Activated T-helper 1 cell treated with anti-CD3 and anti-CD28 coated beads, Interleukin-12 subunit alpha, Interleukin-12 subunit beta, Interleukin-2, Interleukin-4 antibody, amounts not matched to agents 30 ng/mL and 10 ng/mL and 1 ng/mL, durations not matched to agents 14 hours and 24 hours and 36 hours (primary cell): ENCODE results near the gene MORF4L1. TPM values are rescaled to one million over a fixed set of nuclear protein-coding genes. Genes with fewer than 3 reads are reported as not detected.
A peak's percentile ranks its signal among the peaks of the same experiment; 100 is the strongest.
"Not testable (repeated sequence)": the region's sequence is repeated elsewhere in the genome, so short reads cannot be mapped to it uniquely, and the experiment has no call there.

ENCODE experiments used
- DNase-seq: peaks from one replicate; pipeline ENCODE4 v3.0.0; 2021; ENCODE audit warnings: low spot score
- H3K27ac Mint-ChIP-seq: one replicate; pipeline ENCODE4 v1.8.0; 2021; ENCODE audit warnings: mild to moderate bottlenecking, mixed read lengths
- H3K27me3 Mint-ChIP-seq: one replicate; pipeline ENCODE4 v1.8.0; 2022; ENCODE audit warnings: mild to moderate bottlenecking, moderate library complexity, mixed read lengths; ENCODE audit not compliant: insufficient read depth
- H3K36me3 Mint-ChIP-seq: one replicate; pipeline ENCODE4 v1.8.0; 2021; ENCODE audit warnings: low read depth, mixed read lengths
- H3K4me1 Mint-ChIP-seq: one replicate; pipeline ENCODE4 v1.8.0; 2021; ENCODE audit warnings: low read depth, mixed read lengths
- H3K4me3 Mint-ChIP-seq: one replicate; pipeline ENCODE4 v1.8.0; 2021; ENCODE audit warnings: mild to moderate bottlenecking, moderate library complexity, mixed read lengths
- H3K9me3 Mint-ChIP-seq: one replicate; pipeline ENCODE4 v1.8.0; 2021; ENCODE audit warnings: mixed read lengths
- intact Hi-C: fragments of 100-400 bp; cut with micrococcal nuclease; formaldehyde crosslinking; loops from one replicate; pipeline ENCODE4 v1.15.1; 2024
- total RNA-seq: library from RNA; stranded (reverse); gene quantifications from 2 replicates; pipeline ENCODE4 v1.2.3, GENCODE V29; 2022

MORF4L1 gene
- total RNA-seq, 1 donor from 2014 or later = 270 TPM

DNA sequence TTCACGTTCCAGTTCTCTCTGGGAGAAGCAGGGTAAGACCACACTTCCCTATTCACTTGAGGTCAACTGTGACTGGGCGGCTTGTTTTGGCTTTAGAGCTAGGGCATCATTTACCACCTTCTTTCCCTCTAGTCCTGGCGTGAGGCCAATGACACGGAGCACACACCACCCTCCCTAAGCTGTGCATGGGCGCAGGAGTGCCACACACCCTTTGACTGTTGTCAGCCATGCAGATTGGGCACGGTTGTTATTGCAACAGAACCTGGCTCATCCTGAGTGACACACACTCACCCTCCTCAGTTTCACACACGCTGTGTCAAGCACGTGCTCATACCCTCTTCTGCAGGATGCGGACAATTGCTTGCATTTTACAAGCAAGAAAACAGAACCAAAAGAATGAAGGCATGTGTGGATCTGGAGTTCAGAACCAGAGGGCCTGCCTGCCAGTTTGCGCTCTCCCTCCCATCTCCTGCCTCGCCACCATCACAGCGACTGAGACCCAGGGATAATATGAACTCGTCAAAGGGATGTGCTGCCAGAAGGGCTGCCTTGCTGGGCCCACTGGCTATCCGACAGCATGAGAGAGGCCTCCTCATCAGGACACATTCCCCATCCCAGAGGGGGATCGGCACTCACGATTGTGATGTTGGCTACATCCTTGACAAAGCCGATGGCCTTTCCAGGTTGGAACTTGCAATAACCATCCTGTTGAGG lies 54.5 kb downstream of the MORF4L1 start:
- Mint-ChIP-seq H3K4me1 (no peaks in the 10 kb centered on the region), H3K4me3 (no peak overlapping the region), H3K36me3 (peaks cover 16% of the 10 kb centered on the region), H3K27me3 (no peaks in the 10 kb centered on the region), H3K27ac (no peak overlapping the region), H3K9me3 (no peaks in the 10 kb centered on the region)
- DNase-seq = no peak
- intact Hi-C loops = no loop called here

GRCh38 chr15:78928176-78928575 lies 55.5 kb downstream of the MORF4L1 start:
- H3K4me1 Mint-ChIP-seq, DNase-seq, H3K9me3 Mint-ChIP-seq, H3K4me3 Mint-ChIP-seq, intact Hi-C loops, H3K27ac Mint-ChIP-seq, H3K27me3 Mint-ChIP-seq: not testable (repeated sequence)
- H3K36me3 Mint-ChIP-seq = peaks cover 16% of the 10 kb centered on the region

DNA sequence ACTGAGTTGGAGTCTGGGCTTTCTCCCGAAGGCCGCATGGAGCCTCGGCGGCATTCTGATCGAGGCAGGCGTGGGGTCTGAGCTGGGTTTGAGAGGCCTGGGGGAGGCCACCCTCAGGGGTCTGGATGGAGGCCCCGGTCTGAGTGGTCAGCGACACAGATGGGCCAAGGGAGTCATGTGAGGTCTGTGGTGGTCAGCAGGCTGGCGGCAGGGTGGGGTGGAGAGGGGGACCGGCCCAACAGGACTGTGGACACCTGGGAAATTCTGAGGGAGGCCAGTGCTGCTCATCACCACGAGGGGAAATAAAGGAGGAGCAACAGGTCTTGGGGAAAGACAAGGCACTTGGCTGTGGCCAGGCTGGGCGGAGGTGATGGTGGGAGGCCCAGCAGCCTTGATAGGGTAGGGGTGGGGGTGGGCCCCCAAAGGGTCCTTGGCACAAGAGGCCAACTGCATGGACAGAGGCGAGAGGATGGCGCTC lies 56.0 kb downstream of the MORF4L1 start:
- Mint-ChIP-seq H3K9me3 (no peaks in the 10 kb centered on the region), H3K4me3 (no peak overlapping the region), H3K36me3 (peaks cover 14% of the 10 kb centered on the region), H3K27me3 (no peaks in the 10 kb centered on the region), H3K4me1 (no peaks in the 10 kb centered on the region), H3K27ac (no peak overlapping the region)
- DNase-seq = no peak
- intact Hi-C loops = no loop called here

GRCh38 chr15:78929536-78930264 lies 57.0 kb downstream of the MORF4L1 start:
- Mint-ChIP-seq H3K4me1 (no peaks in the 10 kb centered on the region), H3K36me3 (peaks cover 14% of the 10 kb centered on the region), H3K9me3 (no peaks in the 10 kb centered on the region)

GRCh38 chr15:78930577-78931388 lies 58.1 kb downstream of the MORF4L1 start:
- Mint-ChIP-seq H3K4me3 (no peak overlapping the region), H3K27ac (no peak overlapping the region), H3K27me3 (no peaks in the 10 kb centered on the region), H3K9me3 (no peaks in the 10 kb centered on the region), H3K4me1 (peaks cover 4% of the 10 kb centered on the region), H3K36me3 (peaks cover 15% of the 10 kb centered on the region)
- DNase-seq = no peak
- intact Hi-C loops = no loop called here

More at GRCh38 chr15:78929536-78930264, 57.0 kb downstream of the MORF4L1 start:
- H3K27me3 Mint-ChIP-seq = no peaks in the 10 kb centered on the region
- H3K27ac Mint-ChIP-seq = peak overlapping the region; percentile 56
- no peak for DNase-seq
- intact Hi-C loops = no loop called here
- H3K4me3 Mint-ChIP-seq = no peak overlapping the region

GRCh38 chr15:78931439-78932257 lies 59.0 kb downstream of the MORF4L1 start:
- Mint-ChIP-seq H3K36me3 (peaks cover 15% of the 10 kb centered on the region), H3K27ac (no peak overlapping the region)
- intact Hi-C loops = no loop called here

GRCh38 chr15:78932258-78932808 lies 59.6 kb downstream of the MORF4L1 start:
- Mint-ChIP-seq H3K4me1 (peaks cover 11% of the 10 kb centered on the region), H3K27ac (no peak overlapping the region), H3K9me3 (no peaks in the 10 kb centered on the region), H3K27me3 (no peaks in the 10 kb centered on the region), H3K4me3 (no peak overlapping the region), H3K36me3 (peaks cover 11% of the 10 kb centered on the region)
- intact Hi-C loops = no loop called here
- DNase-seq = no peak

More at GRCh38 chr15:78931439-78932257, 59.0 kb downstream of the MORF4L1 start:
- Mint-ChIP-seq H3K4me1 (peaks cover 4% of the 10 kb centered on the region), H3K4me3 (no peak overlapping the region), H3K27me3 (no peaks in the 10 kb centered on the region), H3K9me3 (no peaks in the 10 kb centered on the region)
- no peak for DNase-seq

DNA sequence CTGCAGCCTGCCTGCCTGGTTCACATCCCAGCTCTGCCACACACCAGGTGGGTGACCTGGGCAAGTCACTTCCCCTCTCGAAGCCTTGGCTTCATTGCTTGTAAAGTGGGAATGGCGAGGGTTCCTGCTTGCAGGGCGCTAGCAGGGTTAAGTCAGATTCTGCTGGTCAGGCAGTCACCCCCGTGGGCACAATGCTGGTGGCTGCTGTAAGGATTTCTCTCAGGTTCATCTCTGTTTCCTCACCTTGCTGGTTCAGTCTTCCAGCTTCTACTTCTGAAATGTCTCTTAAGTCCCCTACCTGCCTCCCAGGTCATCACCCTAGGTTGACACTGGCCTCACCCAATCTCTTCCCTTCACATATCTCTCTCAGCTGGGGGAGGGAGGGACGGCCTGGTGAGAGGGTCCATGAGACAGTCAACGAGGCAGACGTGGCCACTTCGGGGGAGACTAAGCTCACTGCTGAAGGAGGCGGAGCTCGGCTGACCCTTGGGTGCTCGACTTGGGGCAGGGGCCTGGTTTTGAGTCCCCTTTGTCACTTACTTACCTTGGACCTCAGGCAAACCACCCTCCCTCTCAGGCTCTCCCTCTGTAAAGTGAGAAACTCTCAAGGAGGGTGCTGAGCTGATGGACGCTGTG lies 60.6 kb downstream of the MORF4L1 start:
- Mint-ChIP-seq H3K9me3 (peaks cover 1% of the 10 kb centered on the region), H3K27me3 (no peaks in the 10 kb centered on the region), H3K4me1 (peaks cover 21% of the 10 kb centered on the region), H3K4me3 (no peak overlapping the region), H3K36me3 (peaks cover 8% of the 10 kb centered on the region), H3K27ac (no peak overlapping the region)
- no peak for DNase-seq
- intact Hi-C loops = no loop called here

DNA sequence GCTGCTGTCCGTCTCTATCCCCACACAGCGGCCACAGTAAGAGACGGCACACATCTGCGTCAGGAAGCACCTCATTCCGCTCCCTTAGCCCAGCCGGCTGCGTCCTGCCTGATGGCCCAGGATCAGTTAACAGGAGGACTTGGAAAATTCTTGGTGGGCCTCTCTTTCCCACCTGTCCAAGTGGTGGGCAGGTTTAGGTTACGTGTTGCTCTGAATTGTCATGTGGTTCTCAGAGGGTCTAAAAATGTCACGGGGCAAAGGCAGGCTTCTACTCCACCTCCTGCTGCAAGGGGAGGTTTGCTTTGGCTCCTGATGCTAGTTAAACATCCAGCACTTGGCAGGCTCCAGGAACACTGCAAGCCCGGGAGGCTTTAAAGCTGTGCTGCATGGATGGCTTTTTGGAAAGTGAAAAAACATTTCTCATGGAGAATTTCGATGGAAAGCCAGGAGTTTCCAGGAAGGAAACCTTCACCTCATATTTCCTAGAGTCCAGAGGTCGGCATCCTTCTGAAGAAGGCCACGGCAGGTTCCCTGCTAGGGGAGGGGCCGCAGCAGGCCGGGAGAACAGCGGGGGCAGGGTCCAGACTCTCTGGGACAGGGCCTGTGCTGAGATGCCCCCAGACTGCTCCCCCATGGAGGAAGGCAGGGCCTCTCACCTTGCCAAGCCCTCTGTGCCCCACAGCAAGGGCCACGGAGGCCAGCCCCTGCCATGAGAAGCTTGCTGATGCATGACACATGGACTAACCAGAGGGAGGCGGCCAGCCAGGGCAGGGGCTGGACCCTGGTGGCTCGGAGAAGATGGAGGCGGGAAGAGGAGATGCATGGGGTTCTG lies 61.3 kb downstream of the MORF4L1 start:
- H3K4me3 Mint-ChIP-seq = no peak overlapping the region
- no peaks in the 10 kb centered on the region for H3K27me3 Mint-ChIP-seq
- peak overlapping the region; percentile 75 for H3K27ac Mint-ChIP-seq
- peaks cover 28% of the 10 kb centered on the region for H3K4me1 Mint-ChIP-seq
- intact Hi-C loops = no loop called here
- DNase-seq = no peak
- H3K36me3 Mint-ChIP-seq = peaks cover 13% of the 10 kb centered on the region
- H3K9me3 Mint-ChIP-seq = peaks cover 4% of the 10 kb centered on the region

DNA sequence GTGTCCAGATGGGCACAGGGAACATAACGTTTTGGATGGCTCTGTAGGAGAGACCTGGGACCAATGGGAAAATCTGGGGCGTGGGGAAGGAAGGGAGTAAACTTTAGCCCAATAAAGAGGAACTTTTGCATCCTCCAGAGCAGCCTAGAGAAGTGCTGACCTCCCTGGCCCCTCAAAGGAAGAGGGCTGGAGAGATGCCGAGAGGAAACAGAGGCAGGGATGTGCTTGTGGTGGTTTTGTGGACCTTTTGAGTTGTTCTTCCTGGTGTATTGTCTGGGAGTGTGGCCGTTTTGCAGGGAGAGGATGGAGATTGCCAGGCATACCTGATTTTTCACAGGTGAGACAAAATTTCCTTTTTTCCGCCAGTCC lies 61.9 kb downstream of the MORF4L1 start:
- Mint-ChIP-seq H3K27me3 (no peaks in the 10 kb centered on the region), H3K36me3 (peaks cover 17% of the 10 kb centered on the region), H3K4me3 (no peak overlapping the region), H3K9me3 (peaks cover 4% of the 10 kb centered on the region), H3K27ac (peak overlapping the region; percentile 75), H3K4me1 (peaks cover 34% of the 10 kb centered on the region)
- intact Hi-C loops = no loop called here
- DNase-seq = no peak

DNA sequence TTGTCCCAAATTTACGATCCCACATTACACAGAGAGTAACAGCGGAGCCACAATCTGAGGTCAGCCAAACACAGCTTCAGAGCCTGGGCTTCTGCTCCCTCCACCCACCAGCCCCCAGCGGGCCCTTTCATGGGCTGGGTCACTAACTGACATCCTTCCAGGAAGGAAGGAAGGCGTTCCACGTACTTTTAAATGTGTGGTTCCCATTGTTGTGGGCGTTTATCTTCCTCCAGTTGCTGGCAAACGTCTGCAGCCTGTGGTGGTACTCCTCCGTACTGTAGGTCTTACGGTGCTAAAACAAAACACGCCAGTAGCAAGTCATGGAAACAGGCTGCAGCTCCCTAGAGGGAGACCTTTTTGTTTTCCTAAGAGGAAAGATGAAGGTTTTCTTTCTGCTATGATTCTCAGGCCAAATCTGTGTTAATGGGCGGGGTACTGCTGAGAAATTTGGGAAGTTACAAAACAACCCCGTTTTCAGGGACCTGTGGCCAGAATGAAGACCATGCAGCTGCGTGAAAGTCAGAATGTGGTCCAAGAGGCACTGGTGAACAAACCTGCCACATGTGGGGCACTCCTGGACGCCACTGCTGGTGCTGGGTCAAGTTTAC lies 64.5 kb downstream of the MORF4L1 start:
- peak; percentile 14 for DNase-seq
- Mint-ChIP-seq H3K27ac (peak overlapping the region; percentile 84), H3K36me3 (peaks cover 14% of the 10 kb centered on the region), H3K9me3 (peaks cover 4% of the 10 kb centered on the region), H3K4me3 (peak overlapping the region; percentile 56), H3K4me1 (peaks cover 37% of the 10 kb centered on the region), H3K27me3 (peaks cover under 1% of the 10 kb centered on the region)
- intact Hi-C loops = loop anchor here (2.0 kb wide), 1 partner anchor 62 kb away; no protein-coding TSS in a partner anchor
